Activated CD4-positive, alpha-beta T cell treated with anti-CD3 and anti-CD28 coated beads, Interleukin-2, amount 50 U/mL, for 48 hours (primary cell): ENCODE results near the gene ADM.
A peak's percentile ranks its signal among the peaks of the same experiment; 100 is the strongest.

Experiments used
- DNase-seq, 2 experiments: peaks; one replicate each; pipeline ENCODE4 v3.0.0-alpha.2; 2020

Gene ADM

DNA sequence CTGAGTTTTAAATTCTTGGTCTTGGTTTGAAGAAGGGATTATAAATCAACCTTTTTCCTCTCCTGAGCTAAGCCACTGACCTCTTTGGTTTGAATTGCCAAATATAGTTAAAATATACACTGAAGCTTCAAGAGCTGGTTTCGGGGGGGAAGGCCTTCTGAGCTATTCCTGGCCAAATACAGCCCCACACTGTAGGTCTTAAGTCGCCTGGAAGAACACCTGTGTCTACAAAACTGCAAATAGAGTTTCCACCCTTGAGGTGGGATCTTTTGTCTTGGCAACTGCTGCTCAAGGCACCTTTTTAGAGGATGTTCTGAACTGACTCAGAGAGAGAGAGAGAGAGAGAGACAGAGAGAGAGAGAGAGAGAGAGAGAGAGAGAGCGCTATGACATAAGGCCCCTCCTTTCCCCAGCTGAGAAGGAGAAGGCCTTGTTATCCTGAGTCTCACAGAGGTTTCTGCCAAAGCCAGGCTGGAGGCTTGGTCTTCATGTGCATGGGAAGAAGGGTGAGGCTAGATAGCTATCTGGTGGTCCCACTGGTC lies 5.5 kb downstream of the ADM start:
- no peak for DNase-seq

DNA sequence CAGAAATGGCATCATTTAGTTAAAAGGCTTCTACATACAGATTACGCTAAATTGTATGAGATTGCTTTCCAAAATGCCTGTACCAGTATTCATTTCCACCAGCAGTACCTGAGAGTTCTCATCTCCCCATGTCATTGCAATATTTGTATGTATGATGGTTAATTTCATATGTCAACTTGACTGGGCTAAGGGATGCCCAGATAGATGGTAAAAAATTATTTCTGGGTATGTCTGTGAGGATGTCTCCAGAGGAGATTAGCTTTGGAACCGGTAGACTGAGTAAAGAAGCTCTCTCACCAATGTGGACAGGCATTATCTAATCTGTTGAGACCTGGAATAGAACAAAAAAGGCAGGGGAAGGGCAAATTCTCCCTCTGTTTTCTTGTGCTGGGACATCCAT lies 6.9 kb downstream of the ADM start:
- no peak for DNase-seq

DNA sequence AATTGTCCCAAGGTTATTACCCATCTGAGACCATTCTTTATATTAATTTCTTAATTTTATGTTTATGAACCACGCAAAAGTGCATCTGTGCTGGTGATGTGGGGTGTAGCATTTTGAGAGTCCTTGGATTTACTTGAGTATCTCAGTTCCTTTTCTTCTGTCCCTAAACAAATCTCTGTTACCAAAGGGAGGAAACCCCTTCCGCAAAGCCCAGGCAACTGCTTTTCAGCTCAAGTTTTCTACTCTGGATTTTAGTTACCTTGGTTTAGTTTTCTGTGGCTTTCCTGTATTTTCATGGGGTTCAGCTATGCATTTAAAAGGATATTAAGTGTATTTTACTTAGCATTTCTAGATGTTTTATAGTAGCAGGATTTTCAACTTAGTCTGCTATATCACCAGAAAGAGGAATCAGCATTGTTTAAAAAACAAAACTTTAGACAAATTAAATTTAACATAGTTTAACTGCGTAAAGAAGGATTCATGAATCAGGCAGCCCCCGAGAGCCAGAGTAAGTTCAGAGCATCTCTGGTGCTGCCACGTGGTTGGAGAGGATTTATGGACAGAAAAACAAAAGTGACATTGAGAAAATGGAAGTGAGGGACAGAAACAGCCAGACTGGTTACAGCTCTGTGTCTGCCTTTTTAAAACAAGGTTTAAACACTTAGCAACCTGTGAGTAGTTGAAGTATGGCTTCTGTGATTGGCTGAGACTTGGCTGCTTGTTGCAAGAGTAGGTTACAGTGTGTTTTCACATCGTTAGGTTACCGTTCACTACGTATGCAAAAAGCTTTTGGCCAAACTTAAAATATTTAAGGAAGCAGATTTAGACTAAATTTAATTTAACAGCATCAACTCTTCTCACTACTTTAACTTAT lies 9.6 kb downstream of the ADM start:
- DNase-seq: no peak

DNA sequence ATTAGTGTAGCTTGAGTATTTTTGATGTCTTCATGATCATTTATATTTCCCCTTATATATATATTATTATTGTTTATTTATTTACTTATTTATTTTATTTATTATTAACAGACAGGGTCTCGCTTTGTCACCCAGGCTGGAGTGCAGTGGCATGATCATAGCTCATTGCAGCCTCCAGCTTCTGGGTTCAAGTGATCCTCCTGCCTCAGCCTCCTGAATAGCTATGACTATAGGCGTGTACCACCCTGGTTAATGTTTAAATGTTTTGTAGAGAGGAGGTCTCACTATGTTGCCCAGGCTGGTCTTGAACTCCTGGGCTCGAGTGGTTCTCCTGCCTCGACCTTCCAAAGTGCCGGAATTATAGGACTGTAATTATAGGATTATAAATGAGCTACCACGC lies 10.2 kb downstream of the ADM start:
- no peak for DNase-seq

DNA sequence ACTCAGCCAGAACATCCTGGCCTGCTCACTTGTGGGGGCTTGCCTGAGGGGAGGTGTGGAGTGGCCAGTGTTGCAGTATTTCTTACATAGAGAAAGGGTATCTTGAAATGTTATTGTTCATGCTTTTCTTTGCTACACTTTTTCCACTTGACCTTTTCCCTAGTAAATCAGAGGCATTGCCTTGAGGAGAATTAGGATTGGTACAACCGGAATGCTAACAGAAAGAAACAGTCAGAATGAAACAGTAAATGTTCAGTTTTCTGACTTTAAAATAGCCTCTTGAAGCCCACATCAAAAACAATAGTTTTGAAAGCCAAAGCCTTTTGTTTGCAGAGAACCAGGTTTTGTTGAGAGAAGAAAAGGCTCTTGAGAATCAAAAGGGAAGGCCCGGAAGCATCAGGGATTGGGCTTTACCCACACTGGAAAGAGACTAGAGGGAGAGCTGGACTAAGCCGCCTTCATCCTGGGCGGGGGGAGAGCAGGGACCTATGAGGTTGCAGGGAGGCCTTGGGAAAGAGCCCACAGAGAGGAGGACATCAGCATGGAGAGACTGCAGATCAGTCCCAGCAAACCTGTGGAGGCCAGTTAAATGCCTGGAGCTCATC lies 12.4 kb downstream of the ADM start:
- DNase-seq: no peak

DNA sequence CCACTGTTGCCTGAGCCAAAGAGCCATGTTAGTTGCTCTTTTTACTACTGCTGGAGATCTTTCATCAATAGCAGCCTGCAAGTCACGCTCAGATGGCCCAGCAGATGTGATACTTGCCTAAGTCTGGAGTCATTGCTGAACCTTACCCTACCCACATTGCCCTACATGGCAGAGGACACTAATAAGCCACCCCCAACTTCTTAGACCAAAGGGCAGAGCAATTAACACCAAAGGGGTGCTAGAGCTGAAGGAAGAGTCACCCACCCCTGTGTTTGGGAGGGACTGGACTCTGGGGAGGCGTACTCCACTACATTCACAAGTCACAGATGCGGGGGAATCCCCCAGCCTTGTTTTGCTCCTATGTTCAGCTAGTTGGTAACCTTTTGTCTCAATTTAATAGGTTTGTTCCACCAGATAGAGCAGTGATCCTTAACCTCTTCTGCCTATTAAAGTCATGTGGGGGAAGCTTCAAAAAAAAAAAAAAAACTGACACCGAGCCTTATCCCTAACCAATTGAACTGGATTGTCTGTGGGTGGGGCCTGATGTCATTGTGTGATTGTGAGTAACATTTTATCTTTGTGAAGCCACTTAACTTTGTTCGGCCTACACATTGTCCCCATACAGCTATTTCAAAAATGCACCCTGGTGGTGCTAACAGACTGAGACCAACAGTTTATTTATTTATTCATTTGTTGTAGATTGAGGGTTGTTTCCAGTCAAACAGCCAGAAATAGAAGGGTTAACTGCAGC lies 13.1 kb downstream of the ADM start:
- DNase-seq: no peak

DNA sequence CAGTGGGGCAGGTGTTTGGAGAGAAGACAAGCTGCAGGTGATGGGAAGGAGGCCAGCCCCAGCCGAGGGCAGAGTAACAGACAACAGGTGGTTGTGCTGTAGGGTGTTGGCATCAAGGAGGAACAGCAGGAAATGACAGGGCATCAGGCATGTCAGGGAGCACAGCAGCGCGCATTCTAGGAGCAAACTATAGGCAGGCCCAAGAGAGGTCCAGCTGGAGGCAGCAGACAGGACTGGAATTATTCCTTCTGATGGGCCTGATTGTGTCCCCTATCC lies 13.6 kb downstream of the ADM start:
- no peak for DNase-seq

DNA sequence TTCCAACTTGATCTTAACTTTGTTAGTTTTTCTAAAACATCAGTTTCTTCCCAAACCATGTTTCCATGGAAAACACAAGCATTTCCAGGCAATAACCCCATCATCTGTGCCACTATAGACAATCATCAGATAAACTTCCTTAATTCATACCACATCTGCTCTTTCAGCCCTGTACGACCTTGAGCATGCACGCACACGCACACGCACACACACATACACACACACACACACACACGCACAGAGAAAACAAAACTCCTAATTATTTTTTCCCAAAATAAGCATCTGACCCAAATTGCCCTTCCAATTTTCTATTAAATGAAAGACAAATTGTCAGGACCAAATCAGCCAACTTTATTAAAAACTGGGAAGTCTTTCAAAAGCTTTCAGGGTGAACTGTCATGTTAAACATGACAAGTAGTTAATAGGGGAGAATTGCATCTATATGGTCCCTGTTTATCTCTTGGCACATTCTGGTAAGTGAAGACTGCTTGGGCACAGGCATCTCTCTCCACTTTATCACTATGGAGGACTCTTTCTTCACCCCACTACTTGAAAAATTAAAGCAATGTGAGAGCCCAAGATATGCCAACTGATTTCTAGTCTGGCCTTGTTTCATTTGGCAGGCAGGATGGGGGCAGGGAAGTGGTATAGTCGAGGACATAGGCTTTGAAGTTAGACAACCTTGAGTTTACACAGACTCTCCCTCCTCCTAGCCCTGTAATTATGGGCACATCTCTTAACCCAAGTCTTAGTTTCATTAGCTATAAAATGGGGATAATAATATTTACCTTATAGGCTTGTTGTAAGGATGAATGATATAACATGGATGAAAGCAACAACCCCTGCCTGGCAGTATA lies 15.1 kb downstream of the ADM start:
- no peak for DNase-seq

DNA sequence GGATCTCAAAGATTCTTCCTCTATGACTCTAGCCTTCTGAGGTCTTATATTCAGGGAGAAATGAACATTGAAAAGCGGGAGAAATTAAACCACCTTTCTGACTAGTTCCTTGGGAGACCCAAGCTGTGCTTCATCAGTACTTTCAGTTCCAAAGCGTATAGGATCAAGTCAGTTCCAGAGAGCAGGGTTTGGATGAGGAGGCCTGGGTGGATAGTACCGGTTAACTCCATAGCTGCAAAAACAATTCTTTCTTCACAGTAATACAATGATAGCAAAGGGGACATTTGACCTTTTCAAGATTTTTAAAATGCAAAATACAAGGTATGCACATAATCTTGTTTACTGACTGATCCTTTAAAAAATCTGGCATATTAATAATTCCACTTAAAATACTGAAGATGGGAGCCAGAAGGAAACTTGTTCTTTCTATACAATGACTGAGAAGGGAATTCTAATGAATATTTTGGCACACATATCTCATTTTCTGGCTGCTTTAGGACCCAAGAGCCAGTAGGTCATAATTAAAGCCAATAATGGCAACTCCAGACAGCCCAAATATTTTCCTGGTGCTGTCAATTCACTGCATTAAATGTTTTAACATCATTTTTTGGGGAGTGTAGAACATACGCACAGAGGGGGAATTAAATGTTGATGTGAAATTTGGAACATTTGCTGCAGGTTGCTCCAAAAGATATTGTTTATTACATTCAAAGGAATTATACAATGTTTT lies 16.0 kb downstream of the ADM start:
- no peak for DNase-seq

DNA sequence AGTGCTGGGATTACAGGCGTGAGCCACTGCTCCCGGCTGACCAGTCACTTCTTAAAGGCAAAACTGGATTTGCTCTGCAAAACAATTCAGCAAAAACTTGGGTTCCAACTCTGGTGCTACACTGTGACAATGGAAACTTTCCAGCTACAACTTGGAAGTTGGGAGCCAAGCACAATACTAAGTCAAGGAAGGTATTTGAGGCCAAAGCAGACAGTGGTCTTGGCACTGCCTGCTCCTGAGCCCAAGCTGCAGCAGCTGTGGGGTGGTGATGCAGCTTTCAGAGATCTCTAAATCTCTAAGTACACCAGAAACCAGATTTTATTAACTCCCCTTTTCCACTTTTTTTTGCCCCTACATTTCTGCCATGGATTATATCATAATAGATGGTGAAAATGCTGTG lies 17.5 kb downstream of the ADM start:
- DNase-seq: no peak

DNA sequence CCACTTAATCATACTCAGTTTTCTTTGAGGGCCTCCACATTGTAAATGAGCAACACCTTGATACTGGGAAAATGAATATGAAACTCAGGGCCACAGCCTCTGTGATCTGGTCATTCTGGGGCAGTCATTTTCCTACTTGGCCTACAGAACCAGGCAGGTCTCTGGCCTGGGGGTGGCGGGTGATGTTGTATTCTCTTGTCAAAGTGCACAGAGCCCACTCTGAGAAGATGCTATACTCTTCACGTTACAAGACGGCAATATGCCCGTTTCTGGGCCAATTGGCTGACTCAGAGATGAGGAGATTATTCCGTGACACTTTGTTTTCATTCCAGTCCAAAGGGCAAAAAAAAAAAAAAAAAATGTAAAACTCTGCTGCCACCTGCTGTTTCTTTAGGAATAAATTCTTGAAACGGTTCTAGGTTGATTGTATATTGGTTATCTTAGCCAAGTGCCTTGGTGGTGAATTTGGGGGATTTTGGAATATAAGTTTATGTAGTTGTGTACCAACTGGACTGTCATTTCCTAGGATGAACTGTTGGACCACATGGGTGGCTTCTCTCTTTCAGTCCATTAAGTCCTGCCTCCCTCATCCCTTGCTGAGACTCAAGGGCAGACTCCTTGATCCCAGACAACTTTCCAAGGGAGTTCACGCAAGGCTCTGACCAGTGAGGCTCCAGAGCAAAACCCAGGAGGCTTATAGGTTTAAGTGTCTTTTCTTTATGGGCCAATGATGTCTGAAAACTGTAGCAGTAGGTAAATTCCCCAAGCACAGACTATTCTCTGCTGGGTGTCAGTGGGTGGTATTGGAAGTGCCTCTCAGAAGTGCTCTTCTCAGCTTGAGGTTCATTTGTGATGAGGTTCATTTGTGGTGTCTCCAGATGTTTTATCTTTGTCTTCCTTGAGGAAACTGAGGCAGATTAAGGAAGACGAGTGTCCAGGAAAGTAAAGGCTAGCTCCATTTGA lies 18.2 kb downstream of the ADM start:
- peak; percentile 51 to 58 for DNase-seq

DNA sequence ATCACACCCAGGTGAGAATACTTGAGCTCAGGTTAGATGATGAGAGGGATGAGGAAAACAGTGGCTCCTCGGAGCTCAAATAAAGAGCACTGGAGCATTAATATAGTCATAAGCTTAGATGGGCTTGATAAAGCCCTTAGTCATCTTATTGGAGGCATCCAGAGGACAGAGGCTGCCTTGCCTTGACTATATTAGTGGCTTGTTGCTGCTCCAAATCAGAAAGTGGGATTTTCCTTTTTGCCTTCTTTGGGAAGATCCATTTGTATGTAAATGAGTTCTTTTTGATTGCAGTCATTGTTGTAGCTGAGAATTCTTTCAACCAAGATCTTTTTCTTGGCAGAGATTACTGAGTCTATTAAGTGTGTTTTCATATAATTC lies 18.9 kb downstream of the ADM start:
- DNase-seq: no peak

DNA sequence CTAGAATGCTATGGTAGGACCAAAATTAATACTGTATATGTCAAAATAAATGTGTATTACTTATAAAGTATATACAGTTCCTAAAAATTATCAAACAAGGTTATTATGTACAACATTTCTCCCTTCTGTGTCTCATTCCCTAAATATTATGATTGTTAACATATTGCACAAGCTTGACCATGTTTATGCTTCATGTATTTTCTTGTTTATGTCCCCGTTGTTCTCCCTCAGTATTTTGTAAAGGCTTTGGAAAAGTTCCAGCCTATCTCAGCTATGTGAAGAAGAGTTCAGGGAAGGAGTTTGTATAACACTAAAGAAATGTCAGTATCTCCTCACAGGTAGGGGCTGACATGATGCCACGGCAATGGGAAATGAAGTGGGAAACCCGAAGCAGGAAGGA lies 19.6 kb downstream of the ADM start:
- DNase-seq: no peak

DNA sequence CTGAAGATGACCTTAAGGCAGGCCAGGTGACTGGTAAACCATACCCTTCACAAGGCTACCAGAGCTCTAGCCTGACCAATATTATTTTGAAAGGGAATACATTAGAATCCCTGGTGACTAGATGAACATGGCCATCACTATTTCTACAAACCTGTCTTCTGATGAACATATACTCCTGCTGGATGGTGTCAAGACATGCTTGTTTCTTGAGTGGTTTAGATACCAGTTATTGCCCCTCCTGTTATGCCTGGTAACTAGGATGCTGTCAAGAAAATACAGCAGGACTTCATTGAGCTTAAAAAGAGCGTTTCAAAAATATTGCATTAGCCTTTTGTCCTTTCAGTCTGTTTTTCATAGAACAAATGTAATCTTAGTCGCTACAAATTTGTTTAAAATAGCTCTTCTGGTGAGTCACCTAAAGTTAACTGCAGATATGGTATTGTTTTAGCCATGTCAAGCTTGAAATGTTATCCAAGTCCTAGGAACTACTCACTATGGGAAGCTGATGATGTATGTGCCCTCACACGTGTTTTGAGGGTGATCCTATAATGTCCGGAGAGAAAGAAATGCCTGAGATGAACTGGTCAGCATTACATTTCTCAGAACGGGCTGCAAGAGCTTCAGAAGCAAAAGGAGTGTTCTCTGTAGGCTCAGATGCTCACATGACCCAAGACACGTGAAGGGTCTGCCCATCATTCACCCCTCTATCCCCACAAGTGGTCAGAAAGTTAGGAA lies 20.6 kb downstream of the ADM start:
- no peak for DNase-seq

DNA sequence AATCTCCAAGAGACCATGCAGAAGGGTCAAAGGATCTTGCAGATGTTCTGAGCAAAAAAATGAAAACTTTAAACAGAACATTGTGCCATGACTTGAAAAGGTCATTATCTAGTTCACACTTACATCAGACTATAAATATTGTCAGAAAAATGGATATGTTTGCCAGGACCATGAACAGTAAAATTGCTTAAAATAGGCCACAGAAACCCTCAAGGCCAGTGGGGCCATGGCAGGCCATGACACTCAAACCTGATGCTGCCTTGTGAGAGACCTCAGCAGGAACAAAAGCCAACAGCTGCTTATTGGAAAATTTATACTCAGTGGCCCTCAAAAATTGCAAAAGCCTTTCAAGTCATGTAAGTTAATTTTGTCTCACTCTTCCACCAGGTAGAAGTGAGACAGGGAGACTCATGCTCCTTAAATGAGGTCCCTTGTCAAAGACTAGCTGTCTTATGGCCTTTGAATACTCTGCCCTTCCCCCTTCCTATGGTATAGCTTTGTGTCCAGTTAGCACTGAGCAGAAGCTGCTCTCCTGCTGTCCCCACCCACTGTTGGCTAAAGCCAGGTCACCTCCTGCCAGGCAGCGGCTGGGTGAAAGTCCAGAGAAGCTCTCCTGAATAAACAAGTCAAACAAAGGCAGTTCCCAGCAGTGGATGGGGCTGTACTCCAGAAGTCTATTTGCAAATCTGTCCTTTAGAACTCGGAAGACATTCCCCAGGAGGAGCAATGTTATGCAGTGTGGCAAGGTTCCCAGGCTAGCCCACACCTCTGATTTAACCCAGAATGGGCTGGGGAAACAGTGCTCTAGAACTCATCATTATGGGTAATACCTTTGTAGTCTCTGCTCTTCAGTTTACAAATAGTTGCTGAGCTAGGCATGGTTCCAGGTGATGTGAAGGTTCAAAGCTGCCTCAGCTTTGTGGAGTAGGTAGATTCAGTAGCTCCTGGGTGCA lies 21.4 kb downstream of the ADM start:
- no peak for DNase-seq

DNA sequence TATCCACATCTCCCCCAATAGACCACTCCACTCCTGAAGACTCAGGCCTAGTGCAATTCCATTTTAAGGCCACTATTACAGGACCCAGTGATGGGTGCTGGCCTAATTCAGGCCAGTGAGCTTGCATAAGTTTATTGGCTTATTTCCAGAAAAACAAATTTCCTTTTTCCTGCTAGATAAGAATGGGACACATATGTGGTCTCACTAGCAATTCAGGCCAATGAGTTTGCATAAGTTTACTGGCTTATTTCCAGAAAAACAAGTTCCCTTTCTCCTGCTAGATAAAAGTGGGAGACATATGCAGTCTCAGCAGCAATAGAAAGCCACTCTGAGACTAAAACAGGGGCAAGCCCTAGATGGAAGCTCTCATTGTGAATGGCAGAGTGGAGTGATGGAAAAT lies 22.4 kb downstream of the ADM start:
- no peak for DNase-seq

DNA sequence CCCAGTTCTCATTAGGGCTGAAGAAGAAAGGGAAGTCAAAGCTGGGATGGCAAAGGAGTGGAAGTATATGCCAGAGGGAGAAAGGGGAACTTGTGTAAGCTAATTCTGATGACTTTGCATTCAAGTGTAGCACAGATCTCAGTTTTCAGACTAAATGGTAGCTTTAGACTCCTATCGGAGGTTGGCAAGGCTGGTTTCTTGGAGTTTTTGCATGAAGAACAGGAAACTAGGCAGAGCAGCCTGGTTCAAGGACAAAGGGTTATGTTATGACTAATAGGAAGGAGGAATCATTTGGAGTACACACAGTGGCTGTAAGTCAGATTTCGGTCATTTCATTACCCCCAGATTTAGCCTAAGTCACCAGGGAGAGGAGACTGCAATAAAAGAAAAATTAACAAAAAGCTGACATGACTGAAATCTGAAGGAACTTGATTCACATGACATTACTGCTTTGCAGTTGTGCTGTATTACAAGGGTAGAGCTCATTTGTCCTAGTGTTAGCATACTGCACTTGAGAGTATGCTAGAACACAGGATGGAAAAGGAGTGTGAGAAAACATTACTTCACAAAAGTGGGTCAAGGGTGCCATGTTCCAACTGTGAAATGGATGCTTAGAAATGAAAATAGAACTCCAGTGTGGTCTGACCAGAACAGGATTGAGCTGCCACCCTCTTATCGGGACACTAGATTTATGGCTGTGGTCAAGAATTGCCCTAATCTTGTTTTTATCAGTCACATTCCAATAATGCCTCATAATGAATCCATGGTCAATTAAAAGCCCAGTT lies 23.6 kb downstream of the ADM start:
- no peak for DNase-seq

DNA sequence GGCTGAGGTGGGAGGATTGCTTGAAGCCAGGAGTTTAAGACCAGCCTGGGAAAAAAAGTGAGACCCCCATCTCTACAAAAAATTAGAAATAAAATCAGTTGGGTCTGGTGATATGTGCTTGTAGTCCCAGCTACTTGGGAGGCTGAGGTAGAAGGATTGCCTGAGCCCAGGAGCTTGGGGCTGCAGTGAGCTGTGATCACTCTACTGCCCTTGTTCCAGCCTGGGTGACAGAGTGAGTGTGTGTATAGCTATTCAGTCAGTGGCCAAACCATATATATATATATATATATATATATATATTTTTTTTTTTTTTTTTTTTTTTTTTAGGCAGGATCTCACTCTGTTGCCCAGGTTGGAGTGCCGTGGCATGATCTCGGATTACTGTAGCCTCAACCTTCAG lies 24.5 kb downstream of the ADM start:
- no peak for DNase-seq
